Natural killer cell (primary cell): ENCODE measurements around the gene VAT1. TPM values are rescaled to one million over a fixed set of nuclear protein-coding genes. Genes with fewer than 3 reads are reported as not detected.

ENCODE experiments used
- ATAC-seq, 3 donors: fragments of 150-1000 bp in 2 of 3; fragments of 200-7000 bp in 1 of 3; cut with Tn5 transposase; 1 replicate in 1 of 3; 2 replicates in 2 of 3; pipeline ENCODE4 v1.10.0; 2021; ENCODE audit warnings: mild to moderate bottlenecking in 2 of 3, moderate library complexity in 2 of 3
- DNase-seq, 2 donors: peaks; one replicate each; pipeline versions ENCODE4 v3.0.0 to v3.0.0-alpha.2; 2013 to 2021; ENCODE audit warnings: mixed read lengths in 1 of 2
- H3K27ac ChIP-seq: one replicate; pipeline ENCODE4 v1.5.1; 2013; ENCODE audit warnings: mild to moderate bottlenecking, low read length
- H3K27me3 ChIP-seq: one replicate; pipeline ENCODE4 v1.6.1; 2013; ENCODE audit warnings: low read length; ENCODE audit not compliant: control insufficient read depth, insufficient read depth
- H3K36me3 ChIP-seq: one replicate; pipeline ENCODE4 v1.6.1; 2013; ENCODE audit warnings: low read length; ENCODE audit not compliant: control insufficient read depth, insufficient read depth
- H3K4me1 ChIP-seq: one replicate; pipeline ENCODE4 v1.6.1; 2013; ENCODE audit warnings: low read length; ENCODE audit not compliant: control insufficient read depth, insufficient read depth
- H3K4me3 ChIP-seq: one replicate; pipeline ENCODE4 v1.5.1; 2013; ENCODE audit warnings: low read length
- H3K9me3 ChIP-seq: one replicate; pipeline ENCODE4 v1.6.1; 2013; ENCODE audit warnings: low read length; ENCODE audit not compliant: control insufficient read depth, insufficient read depth
- H3K27ac Mint-ChIP-seq, 2 donors: one replicate each; pipeline ENCODE4 v1.8.0; 2022; ENCODE audit warnings: mild to moderate bottlenecking in 2 of 2, mixed read lengths in 2 of 2, moderate library complexity in 1 of 2
- H3K27me3 Mint-ChIP-seq, 2 donors: one replicate each; pipeline ENCODE4 v1.8.0; 2022; ENCODE audit warnings: low read depth in 2 of 2, mixed read lengths in 2 of 2
- H3K36me3 Mint-ChIP-seq: one replicate; pipeline ENCODE4 v1.8.0; 2022; ENCODE audit warnings: mixed read lengths
- H3K4me1 Mint-ChIP-seq, 2 donors: one replicate each; pipeline ENCODE4 v1.8.0; 2022; ENCODE audit warnings: mixed read lengths in 2 of 2
- H3K4me3 Mint-ChIP-seq: one replicate; pipeline ENCODE4 v1.8.0; 2022; ENCODE audit warnings: mild to moderate bottlenecking, moderate library complexity, mixed read lengths
- H3K9me3 Mint-ChIP-seq, 2 donors: one replicate each; pipeline ENCODE4 v1.8.0; 2022; ENCODE audit warnings: mixed read lengths in 2 of 2
- WGBS: methylation state at CpG from one replicate; pipeline ENCODE4 v1.1.7; 2013; ENCODE audit warnings: missing lambda C conversion rate; ENCODE audit not compliant: insufficient coverage; 5-methylcytosine and 5-hydroxymethylcytosine counted together
- intact Hi-C: fragments of 100-400 bp; cut with micrococcal nuclease; formaldehyde crosslinking; loops from one replicate; pipeline ENCODE4 v1.14.2; 2022
- total RNA-seq, 4 donors: library from RNA; stranded (reverse); fragments of 120-200 nt in 1 of 4; gene quantifications; one replicate each; pipeline versions ENCODE4 v1.2.3 to v1.2.4, GENCODE V29; 2013 to 2022
- TF ChIP-seq, protein P1 (sequence below): fragments of 200-600 bp; IDR thresholded peaks from one replicate; pipeline ENCODE4 v1.8.0; 2022; ENCODE audit warnings: antibody characterized with exemption

The VAT1 gene
- total RNA-seq, 3 donors from 2014 or later (not counting 1 experiment from before 2014, with no cell fraction given), result 21.1 to 32.1 (median 31.9) TPM

DNA sequence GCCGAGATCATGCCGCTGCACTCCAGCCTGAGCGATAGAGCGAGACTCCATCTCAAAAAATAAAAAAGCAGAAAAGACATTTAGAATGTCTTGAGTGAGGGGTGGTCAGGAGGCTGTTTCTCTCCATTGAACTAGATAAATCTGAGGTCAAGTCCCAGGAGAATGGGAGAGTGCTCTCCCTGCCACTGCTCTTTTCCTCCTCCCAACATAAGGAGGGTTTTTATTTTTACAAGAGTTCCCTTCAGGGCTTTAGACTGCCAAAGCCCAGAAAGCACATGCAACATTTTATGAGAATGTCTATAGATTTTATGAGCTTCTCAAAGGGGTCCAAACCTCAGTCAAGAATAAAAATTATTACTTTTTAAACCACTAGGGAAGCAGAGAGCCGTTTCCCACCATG lies 4.4 kb upstream of the VAT1 start:
- Mint-ChIP-seq H3K9me3 (no peaks in the 10 kb centered on the region), H3K27ac (peak overlapping the region in 1 of 2 donors; percentile 14), H3K27me3 (no peaks in the 10 kb centered on the region), H3K4me1 (peaks cover 10 to 19% of the 10 kb centered on the region in 2 donors), H3K4me3 (peak overlapping the region; percentile 35), H3K36me3 (no peaks in the 10 kb centered on the region)
- WGBS, result 61% methylated on average over 2 of the region's 5 CpGs
- Histone ChIP-seq H3K27ac (no peak overlapping the region), H3K9me3 (no peaks in the 10 kb centered on the region), H3K4me1 (peaks cover 25% of the 10 kb centered on the region), H3K27me3 (no peaks in the 10 kb centered on the region), H3K36me3 (no peaks in the 10 kb centered on the region), H3K4me3 (no peak overlapping the region)
- no peak for ATAC-seq
- intact Hi-C loops, result loop anchor here (10.0 kb wide), 3 partner anchors 98 to 338 kb away; partner anchors contain the start of gene BRCA1
- DNase-seq, result peak in 1 of 2 donors; percentile 39
- TF ChIP-seq, protein P1, sequence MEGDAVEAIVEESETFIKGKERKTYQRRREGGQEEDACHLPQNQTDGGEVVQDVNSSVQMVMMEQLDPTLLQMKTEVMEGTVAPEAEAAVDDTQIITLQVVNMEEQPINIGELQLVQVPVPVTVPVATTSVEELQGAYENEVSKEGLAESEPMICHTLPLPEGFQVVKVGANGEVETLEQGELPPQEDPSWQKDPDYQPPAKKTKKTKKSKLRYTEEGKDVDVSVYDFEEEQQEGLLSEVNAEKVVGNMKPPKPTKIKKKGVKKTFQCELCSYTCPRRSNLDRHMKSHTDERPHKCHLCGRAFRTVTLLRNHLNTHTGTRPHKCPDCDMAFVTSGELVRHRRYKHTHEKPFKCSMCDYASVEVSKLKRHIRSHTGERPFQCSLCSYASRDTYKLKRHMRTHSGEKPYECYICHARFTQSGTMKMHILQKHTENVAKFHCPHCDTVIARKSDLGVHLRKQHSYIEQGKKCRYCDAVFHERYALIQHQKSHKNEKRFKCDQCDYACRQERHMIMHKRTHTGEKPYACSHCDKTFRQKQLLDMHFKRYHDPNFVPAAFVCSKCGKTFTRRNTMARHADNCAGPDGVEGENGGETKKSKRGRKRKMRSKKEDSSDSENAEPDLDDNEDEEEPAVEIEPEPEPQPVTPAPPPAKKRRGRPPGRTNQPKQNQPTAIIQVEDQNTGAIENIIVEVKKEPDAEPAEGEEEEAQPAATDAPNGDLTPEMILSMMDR, result no peak

DNA sequence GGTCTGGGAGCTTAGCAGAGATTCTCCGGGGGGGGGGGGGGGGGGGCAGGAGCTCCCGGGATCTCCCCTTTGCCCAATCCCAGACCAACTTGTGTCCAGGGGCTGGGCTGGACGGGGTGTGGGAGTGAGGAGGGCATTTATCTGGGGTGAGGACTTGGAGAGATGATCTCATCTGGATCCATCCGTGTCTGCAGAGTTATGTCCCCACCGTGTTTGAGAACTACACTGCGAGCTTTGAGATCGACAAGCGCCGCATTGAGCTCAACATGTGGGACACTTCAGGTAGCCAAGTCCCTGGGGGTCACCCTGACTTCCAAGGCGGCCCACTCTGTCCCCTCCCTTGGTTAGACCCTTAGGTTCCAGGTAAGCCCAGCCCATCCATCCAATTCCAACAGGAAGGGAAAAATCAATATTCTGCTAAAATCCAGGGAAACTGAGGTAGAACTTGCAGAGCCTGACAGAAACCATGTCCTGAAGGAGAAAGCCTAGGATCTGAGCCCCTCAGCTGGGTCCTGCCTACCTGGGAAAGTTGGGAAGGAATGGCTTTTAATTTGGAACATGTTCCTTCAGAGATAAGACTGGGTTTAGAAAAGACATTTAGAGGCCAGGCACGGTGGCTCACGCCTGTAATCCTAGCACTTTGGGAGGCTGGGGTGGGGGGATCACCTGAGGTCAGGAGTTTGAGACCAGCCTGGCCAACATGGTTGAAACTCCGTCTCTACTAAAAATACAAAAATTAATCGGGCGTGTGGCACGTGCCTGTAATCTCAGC lies 3.8 kb upstream of the VAT1 start:
- ATAC-seq, result no peak
- no peaks in the 10 kb centered on the region for H3K27me3 ChIP-seq
- peak overlapping the region in 1 of 2 donors; percentile 95 for H3K27ac Mint-ChIP-seq
- H3K36me3 ChIP-seq, result no peaks in the 10 kb centered on the region
- TF ChIP-seq, protein P1, result no peak
- no peaks in the 10 kb centered on the region for H3K27me3 Mint-ChIP-seq
- peaks cover 10 to 22% of the 10 kb centered on the region in 2 donors for H3K4me1 Mint-ChIP-seq
- H3K4me3 ChIP-seq, result no peak overlapping the region
- H3K4me3 Mint-ChIP-seq, result peak overlapping the region; percentile 82
- peak in 1 of 2 donors; percentile 34 for DNase-seq
- no peak overlapping the region for H3K27ac ChIP-seq
- H3K9me3 ChIP-seq, result no peaks in the 10 kb centered on the region
- no peaks in the 10 kb centered on the region for H3K9me3 Mint-ChIP-seq
- H3K36me3 Mint-ChIP-seq, result no peaks in the 10 kb centered on the region
- intact Hi-C loops, result loop anchor here (2.0 to 10.0 kb wide), 4 partner anchors 99 to 457 kb away; partner anchors contain the start of genes BRCA1 and DHX8
- 77% methylated on average over 15 of the region's 16 CpGs for WGBS
- H3K4me1 ChIP-seq, result peaks cover 32% of the 10 kb centered on the region

DNA sequence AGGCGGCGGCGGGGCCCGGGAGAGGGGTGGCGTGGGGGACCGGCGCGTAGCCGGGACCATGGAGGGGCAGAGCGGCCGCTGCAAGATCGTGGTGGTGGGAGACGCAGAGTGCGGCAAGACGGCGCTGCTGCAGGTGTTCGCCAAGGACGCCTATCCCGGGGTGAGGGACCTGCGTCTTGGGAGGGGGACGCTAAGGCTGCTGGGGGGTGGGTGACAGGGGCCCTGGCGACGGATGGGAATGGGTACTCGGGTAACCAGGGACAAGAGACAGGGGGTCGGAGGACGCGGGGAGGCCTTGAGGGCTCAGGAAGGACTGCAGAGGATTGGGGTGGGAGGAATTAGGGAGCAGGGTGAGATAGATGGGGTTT lies 3.1 kb upstream of the VAT1 start:
- H3K36me3 Mint-ChIP-seq, result no peaks in the 10 kb centered on the region
- H3K27ac Mint-ChIP-seq, result peak overlapping the region; percentile 81 to 95

More for the DNA sequence above, 3.1 kb upstream of the VAT1 start:
- Histone ChIP-seq H3K4me1 (peaks cover 34% of the 10 kb centered on the region), H3K36me3 (no peaks in the 10 kb centered on the region), H3K27ac (no peak overlapping the region), H3K9me3 (no peaks in the 10 kb centered on the region), H3K4me3 (peak overlapping the region; percentile 18), H3K27me3 (no peaks in the 10 kb centered on the region)
- Mint-ChIP-seq H3K27me3 (no peaks in the 10 kb centered on the region), H3K9me3 (no peaks in the 10 kb centered on the region), H3K4me1 (peaks cover 10 to 26% of the 10 kb centered on the region in 2 donors), H3K4me3 (peak overlapping the region; percentile 82)
- intact Hi-C loops, result loop anchor here (2.0 to 10.0 kb wide), 4 partner anchors 100 to 458 kb away; partner anchors contain the start of genes BRCA1 and DHX8
- WGBS, result 14% methylated on average over 27 of the region's 27 CpGs
- ATAC-seq (no peak), DNase-seq (no peak)
- TF ChIP-seq, protein P1, result no peak
